BJ (cell line): Measurements from ENCODE around the gene PFN3. TPM values are rescaled to one million over a fixed set of nuclear protein-coding genes. Genes with fewer than 3 reads are reported as not detected.

Experiments used
- CTCF ChIA-PET: fragments of 350-600 bp; formaldehyde crosslinking; extraction: SDS; loops from one replicate; lab custom pipeline; 2021; ENCODE audit warnings: antibody characterized with exemption, inconsistent platforms; lab: Yijun Ruan, JAX
- POLR2A ChIA-PET: fragments of 300-600 bp; sonication (Branson Sonifier 250); formaldehyde crosslinking; extraction: SDS; loops from one replicate; lab custom pipeline; 2021; ENCODE audit warnings: antibody characterized with exemption; lab: Charles Lee
- DNase-seq: peaks from one replicate; pipeline ENCODE4 v3.0.0-alpha.2; 2011; ENCODE audit warnings: low read depth
- H3K27me3 ChIP-seq: 2 replicates; pipeline ENCODE4 v1.6.0; 2011; ENCODE audit warnings: low read length; ENCODE audit not compliant: control insufficient read depth, insufficient read depth
- H3K36me3 ChIP-seq: 2 replicates; pipeline ENCODE4 v1.5.1; 2011; ENCODE audit warnings: low read length; ENCODE audit not compliant: control insufficient read depth, insufficient read depth
- H3K4me3 ChIP-seq: 2 replicates; pipeline ENCODE4 v1.5.1; 2011; ENCODE audit warnings: low read depth, mild to moderate bottlenecking, control low read depth, low read length
- polyA plus RNA-seq: library from polyadenylated mRNA; depleted of rRNA; stranded (reverse); fragments of >200 nt; gene quantifications from 2 replicates; pipeline ENCODE4 v1.2.3, GENCODE V29; 2011
- TF ChIP-seq, protein P1 (sequence below): IDR thresholded peaks from 2 replicates; pipeline ENCODE4 v1.5.1; 2011; ENCODE audit warnings: low read depth, mild to moderate bottlenecking, control low read depth, inconsistent platforms, low read length, moderate library complexity; ENCODE audit not compliant: insufficient read depth

PFN3 gene
- polyA plus RNA-seq, 1 experiment, result not detected

GRCh38 chr5:177364159-177364962, 36.1 kb downstream of the PFN3 start:
- H3K4me3 ChIP-seq, result no peak overlapping the region
- no peaks in the 10 kb centered on the region; the same call in 1 of the 2 replicates for H3K27me3 ChIP-seq
- TF ChIP-seq, protein P1, sequence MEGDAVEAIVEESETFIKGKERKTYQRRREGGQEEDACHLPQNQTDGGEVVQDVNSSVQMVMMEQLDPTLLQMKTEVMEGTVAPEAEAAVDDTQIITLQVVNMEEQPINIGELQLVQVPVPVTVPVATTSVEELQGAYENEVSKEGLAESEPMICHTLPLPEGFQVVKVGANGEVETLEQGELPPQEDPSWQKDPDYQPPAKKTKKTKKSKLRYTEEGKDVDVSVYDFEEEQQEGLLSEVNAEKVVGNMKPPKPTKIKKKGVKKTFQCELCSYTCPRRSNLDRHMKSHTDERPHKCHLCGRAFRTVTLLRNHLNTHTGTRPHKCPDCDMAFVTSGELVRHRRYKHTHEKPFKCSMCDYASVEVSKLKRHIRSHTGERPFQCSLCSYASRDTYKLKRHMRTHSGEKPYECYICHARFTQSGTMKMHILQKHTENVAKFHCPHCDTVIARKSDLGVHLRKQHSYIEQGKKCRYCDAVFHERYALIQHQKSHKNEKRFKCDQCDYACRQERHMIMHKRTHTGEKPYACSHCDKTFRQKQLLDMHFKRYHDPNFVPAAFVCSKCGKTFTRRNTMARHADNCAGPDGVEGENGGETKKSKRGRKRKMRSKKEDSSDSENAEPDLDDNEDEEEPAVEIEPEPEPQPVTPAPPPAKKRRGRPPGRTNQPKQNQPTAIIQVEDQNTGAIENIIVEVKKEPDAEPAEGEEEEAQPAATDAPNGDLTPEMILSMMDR, result no peak
- ChIA-PET POLR2A (no interaction called here), CTCF (interaction anchor here (0.6 to 3.0 kb wide), 3 partner anchors 19 to 26 kb away, joined by 3 to 12 read pairs (median 3); no protein-coding TSS in a partner anchor)
- no peak for DNase-seq
- no peaks in the 10 kb centered on the region for H3K36me3 ChIP-seq

- TF ChIP-seq, protein P1, result no peak
- Histone ChIP-seq H3K4me3 (no peak overlapping the region), H3K36me3 (no peaks in the 10 kb centered on the region), H3K27me3 (no peaks in the 10 kb centered on the region; the same call in 1 of the 2 replicates)
- no peak for DNase-seq
- POLR2A ChIA-PET, result interaction anchor here (0.6 kb wide), 2 partner anchors 16 to 134 kb away, joined by 5 to 15 read pairs; partner anchors contain the start of gene PDLIM7
- CTCF ChIA-PET, result interaction anchor here (0.6 to 3.0 kb wide), 3 partner anchors 24 to 64 kb away, joined by 3 to 12 read pairs (median 3); no protein-coding TSS in a partner anchor
Measured at GRCh38 chr5:177363565-177363964, 36.9 kb downstream of the PFN3 start.

DNA sequence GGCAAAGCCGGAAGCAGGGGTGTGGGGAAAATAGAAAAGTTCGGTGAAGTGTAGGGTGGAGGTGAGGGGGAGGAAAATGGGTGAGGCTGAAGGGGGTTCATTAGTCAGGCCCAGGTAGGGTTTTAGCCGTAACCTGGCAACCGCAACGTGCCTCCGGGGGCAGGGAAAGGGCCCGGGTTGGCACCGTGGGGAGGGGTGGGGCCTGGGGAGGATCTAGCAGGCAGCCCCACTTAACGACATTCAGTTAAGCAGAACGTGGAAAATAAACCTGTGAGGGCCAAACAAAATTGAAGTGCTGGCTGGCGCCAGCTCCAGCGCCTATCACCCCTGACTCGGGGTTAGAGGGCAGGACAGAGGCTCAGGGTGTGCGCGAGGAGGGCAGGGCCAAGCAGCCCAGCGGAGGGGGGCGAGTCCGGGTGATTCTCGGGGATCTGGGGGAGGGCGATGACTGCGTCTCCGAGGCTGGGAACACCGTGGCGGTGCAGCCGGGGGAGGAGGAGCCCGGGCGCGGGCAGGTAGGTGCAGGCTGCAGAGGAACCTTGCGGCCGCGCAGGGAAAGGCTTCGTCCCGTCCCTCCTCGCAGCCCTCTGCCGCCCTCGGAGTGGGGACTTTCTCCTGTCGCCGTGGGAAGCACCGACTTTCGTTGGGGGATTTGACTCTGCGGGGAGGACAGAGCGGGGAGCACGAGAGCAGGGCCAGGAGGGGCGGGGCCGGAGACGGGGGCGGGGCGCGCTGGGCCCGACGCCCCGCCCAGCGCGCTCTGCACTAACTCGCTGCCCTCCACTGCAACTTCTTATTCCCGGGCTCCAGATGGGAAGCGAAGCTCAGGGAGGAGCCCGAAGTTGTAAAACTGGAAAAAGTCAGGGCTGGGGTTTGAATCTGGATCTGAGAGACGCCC, 37.6 kb downstream of the PFN3 start:
- ChIA-PET CTCF (interaction anchor here (1.1 to 3.0 kb wide), 2 partner anchors 27 to 65 kb away, joined by 3 to 12 read pairs; no protein-coding TSS in a partner anchor), POLR2A (interaction anchor here (0.6 kb wide), 2 partner anchors 16 to 134 kb away, joined by 5 to 15 read pairs; partner anchors contain the start of gene PDLIM7)
- TF ChIP-seq, protein P1, result peak; percentile 2; the same call in 1 of the 2 replicates
- Histone ChIP-seq H3K36me3 (no peaks in the 10 kb centered on the region), H3K4me3 (peak overlapping the region; percentile 43), H3K27me3 (no peaks in the 10 kb centered on the region)
- no peak for DNase-seq

GRCh38 chr5:177362292-177362609, 38.2 kb downstream of the PFN3 start:
- CTCF ChIA-PET, result interaction anchor here (1.0 to 2.1 kb wide), 4 partner anchors 9 to 93 kb away, joined by 3 to 9 read pairs (median 4); partner anchors contain the start of gene LMAN2

More at GRCh38 chr5:177362292-177362609, 38.2 kb downstream of the PFN3 start:
- POLR2A ChIA-PET, result no interaction called here
- DNase-seq, result no peak
- Histone ChIP-seq H3K4me3 (no peak overlapping the region), H3K27me3 (peaks cover 3% of the 10 kb centered on the region), H3K36me3 (no peaks in the 10 kb centered on the region)
- TF ChIP-seq, protein P1, result no peak
